Liver (tissue), 9 donors: ENCODE measurements around the gene GPR149. TPM values are rescaled to one million over a fixed set of nuclear protein-coding genes. Genes with fewer than 3 reads are reported as not detected.

ENCODE experiments used
- DNase-seq: peaks from one replicate; pipeline ENCODE4 v3.0.0-alpha.2; 2017; ENCODE audit warnings: low spot score
- H3K27ac ChIP-seq, 2 donors: one replicate each; pipeline ENCODE4 v1.7.0; 2013; ENCODE audit warnings: inconsistent platforms in 2 of 2, low read length in 2 of 2, control low read depth in 1 of 2, low read depth in 1 of 2, mild to moderate bottlenecking in 1 of 2
- H3K27me3 ChIP-seq, 4 donors: one replicate each; pipeline versions ENCODE4 v1.6.1 to v1.7.0; 2013; ENCODE audit warnings: low read length in 3 of 4, inconsistent platforms in 1 of 4, mild to moderate bottlenecking in 1 of 4, moderate library complexity in 1 of 4; ENCODE audit not compliant: control insufficient read depth in 4 of 4, insufficient read depth in 4 of 4
- H3K36me3 ChIP-seq, 4 donors: one replicate each; pipeline versions ENCODE4 v1.6.1 to v1.7.0; 2013; ENCODE audit warnings: low read length in 3 of 4, mild to moderate bottlenecking in 3 of 4, low read depth in 1 of 4, moderate library complexity in 1 of 4; ENCODE audit not compliant: control insufficient read depth in 4 of 4, insufficient read depth in 3 of 4
- H3K4me1 ChIP-seq, 4 donors: one replicate each; pipeline versions ENCODE4 v1.6.1 to v1.7.0; 2013; ENCODE audit warnings: low read length in 3 of 4, mild to moderate bottlenecking in 3 of 4, moderate library complexity in 1 of 4; ENCODE audit not compliant: control insufficient read depth in 4 of 4, insufficient read depth in 4 of 4
- H3K4me3 ChIP-seq, 3 donors: one replicate each; pipeline versions ENCODE4 v1.6.1 to v1.7.0; 2013; ENCODE audit warnings: low read length in 3 of 3, control low read depth in 1 of 3, low read depth in 1 of 3, mild to moderate bottlenecking in 1 of 3
- H3K9ac ChIP-seq, 2 donors: one replicate each; pipeline ENCODE4 v1.7.0; 2013; ENCODE audit warnings: low read length in 2 of 2, mild to moderate bottlenecking in 2 of 2, moderate library complexity in 2 of 2, control low read depth in 1 of 2, low read depth in 1 of 2
- H3K9me3 ChIP-seq, 4 donors: one replicate each; pipeline versions ENCODE4 v1.6.1 to v1.7.0; 2013; ENCODE audit warnings: low read length in 3 of 4; ENCODE audit not compliant: control insufficient read depth in 4 of 4
- FOXA1 ChIP-seq: IDR thresholded peaks from 2 replicates; pipeline ENCODE4 v1.6.1; 2016; ENCODE audit warnings: antibody characterized with exemption
- FOXA2 ChIP-seq: IDR thresholded peaks from 2 replicates; pipeline ENCODE4 v1.6.1; 2016; ENCODE audit warnings: antibody characterized with exemption
- GABPA ChIP-seq, 2 donors: IDR thresholded peaks in 1 of 2; conservative IDR thresholded peaks in 1 of 2; 2 replicates each; pipeline ENCODE4 v1.6.1; 2016; ENCODE audit warnings: antibody characterized with exemption in 2 of 2, mild to moderate bottlenecking in 1 of 2, moderate library complexity in 1 of 2
- HNF4A ChIP-seq, 2 donors: conservative IDR thresholded peaks; 2 replicates each; pipeline ENCODE4 v1.6.1; 2016; ENCODE audit warnings: antibody characterized with exemption in 2 of 2, mild to moderate bottlenecking in 2 of 2
- HNF4G ChIP-seq: IDR thresholded peaks from 2 replicates; pipeline ENCODE4 v1.6.1; 2016; ENCODE audit warnings: antibody characterized with exemption
- JUND ChIP-seq, 2 donors: IDR thresholded peaks; 2 replicates each; pipeline ENCODE4 v1.6.1; 2016; ENCODE audit warnings: antibody characterized with exemption in 2 of 2
- MAX ChIP-seq: IDR thresholded peaks from 2 replicates; pipeline ENCODE4 v1.6.1; 2016; ENCODE audit warnings: antibody characterized with exemption
- NR2F2 ChIP-seq: IDR thresholded peaks from 2 replicates; pipeline ENCODE4 v1.6.1; 2016; ENCODE audit warnings: antibody characterized with exemption
- RAD21 ChIP-seq, 2 donors: IDR thresholded peaks; 2 replicates each; pipeline ENCODE4 v1.6.1; 2016; ENCODE audit warnings: antibody characterized with exemption in 2 of 2, mild to moderate bottlenecking in 2 of 2
- RXRA ChIP-seq, 2 donors: IDR thresholded peaks; 2 replicates each; pipeline ENCODE4 v1.6.1; 2017 to 2018; ENCODE audit warnings: antibody characterized with exemption in 2 of 2, mild to moderate bottlenecking in 1 of 2
- SP1 ChIP-seq: IDR thresholded peaks from 2 replicates; pipeline ENCODE4 v1.6.1; 2018; ENCODE audit warnings: antibody characterized with exemption, mild to moderate bottlenecking
- TAF1 ChIP-seq: conservative IDR thresholded peaks from 2 replicates; pipeline ENCODE4 v1.6.1; 2016; ENCODE audit warnings: antibody characterized with exemption, mild to moderate bottlenecking
- YY1 ChIP-seq: IDR thresholded peaks from 2 replicates; pipeline ENCODE4 v1.6.1; 2016; ENCODE audit warnings: antibody characterized with exemption, mild to moderate bottlenecking
- WGBS: extraction: QIAGEN DNeasy Blood & Tissue Kit; methylation state at CpG from one replicate; pipeline ENCODE4 v1.1.7; 2013; 5-methylcytosine and 5-hydroxymethylcytosine counted together
- polyA plus RNA-seq, 2 donors: library from polyadenylated mRNA; stranded (reverse) in 1 of 2; unstranded in 1 of 2; fragments of 200-250 nt in 1 of 2; fragments of >200 nt in 1 of 2; fragmentation: Nextera tagmentation in 1 of 2; extraction: Ambion mirVana in 1 of 2; gene quantifications; one replicate each; pipeline versions ENCODE4 v1.2.1 to v1.2.3, GENCODE V29; 2013 to 2015
- total RNA-seq, 2 donors: library from RNA; depleted of rRNA; stranded (reverse); fragments of >200 nt; gene quantifications; one replicate each; pipeline ENCODE4 v1.2.3, GENCODE V29; 2014
- TF ChIP-seq, protein P1 (sequence below): IDR thresholded peaks from 2 replicates; pipeline ENCODE4 v1.6.1; 2016; ENCODE audit warnings: antibody characterized with exemption, mild to moderate bottlenecking
- TF ChIP-seq, protein P2 (sequence below): IDR thresholded peaks from 2 replicates; pipeline ENCODE4 v1.6.1; 2016; ENCODE audit warnings: antibody characterized with exemption
- TF ChIP-seq, protein P3 (sequence below): fragments of 150-350 bp; IDR thresholded peaks from 2 replicates; pipeline ENCODE4 v1.5.1; 2017; ENCODE audit warnings: improper control_type of control experiment, low read depth, low read length; ENCODE audit not compliant: missing input control
- donor health status: healthy.
- donor health status: healthy.
- donor health status: healthy.
- donor health status: healthy.
- donor health status: healthy.

Gene GPR149
- total and polyA plus RNA-seq, 4 donors, result not detected

DNA sequence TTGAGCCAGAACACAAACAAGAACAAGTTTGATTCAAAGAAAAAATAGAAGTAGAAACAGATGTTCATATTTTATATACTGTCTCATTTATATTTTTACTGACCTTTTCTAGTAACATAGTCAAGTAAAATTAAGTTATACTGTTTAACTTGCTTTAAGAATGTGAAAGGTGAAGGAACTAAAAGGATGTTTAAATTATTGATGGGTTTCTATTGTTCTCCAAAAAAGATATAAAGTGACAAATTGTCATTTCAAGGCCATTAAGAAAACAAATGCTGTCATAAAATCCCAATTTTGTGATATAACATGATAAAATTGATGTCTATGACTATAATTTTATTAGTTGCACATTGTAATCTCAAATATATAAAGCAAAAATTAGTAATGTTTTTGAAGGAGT is 7.3 kb downstream of the GPR149 start:
- Histone ChIP-seq H3K4me1 (no peaks in the 10 kb centered on the region), H3K4me3 (no peak overlapping the region), H3K27me3 (peaks cover 0 to 3% (median 0%) of the 10 kb centered on the region in 4 donors), H3K9ac (no peak overlapping the region), H3K36me3 (no peaks in the 10 kb centered on the region), H3K27ac (no peak overlapping the region), H3K9me3 (no peaks in the 10 kb centered on the region)
- DNase-seq, result no peak
- TF ChIP-seq TAF1 (no peak), HNF4G (no peak), NR2F2 (no peak)

DNA sequence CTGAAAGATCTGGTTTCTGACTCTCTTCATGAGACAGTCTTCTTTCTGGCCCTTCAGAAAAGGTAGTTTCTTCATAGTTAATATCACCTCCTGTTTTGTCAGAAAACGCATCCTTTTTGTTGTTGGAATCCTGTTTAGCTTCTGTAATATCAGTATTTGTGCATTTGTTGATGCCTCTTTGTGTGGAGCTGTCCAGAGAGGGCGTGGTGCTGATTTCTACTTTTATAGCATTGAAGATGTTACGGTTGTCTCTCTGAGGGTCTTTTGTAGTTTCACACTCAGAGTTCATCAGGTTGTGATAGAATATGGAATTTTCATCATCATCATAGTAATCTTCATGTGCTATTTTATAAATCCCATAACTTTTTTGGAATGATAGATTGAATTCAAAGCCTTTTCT is 8.9 kb downstream of the GPR149 start:
- no peak for TF ChIP-seq JUND (IDR thresholded peaks at IDR 0.05)
- TF ChIP-seq HNF4A (conservative IDR thresholded peaks at IDR 0.05), result no peak
- TF ChIP-seq, protein P1, sequence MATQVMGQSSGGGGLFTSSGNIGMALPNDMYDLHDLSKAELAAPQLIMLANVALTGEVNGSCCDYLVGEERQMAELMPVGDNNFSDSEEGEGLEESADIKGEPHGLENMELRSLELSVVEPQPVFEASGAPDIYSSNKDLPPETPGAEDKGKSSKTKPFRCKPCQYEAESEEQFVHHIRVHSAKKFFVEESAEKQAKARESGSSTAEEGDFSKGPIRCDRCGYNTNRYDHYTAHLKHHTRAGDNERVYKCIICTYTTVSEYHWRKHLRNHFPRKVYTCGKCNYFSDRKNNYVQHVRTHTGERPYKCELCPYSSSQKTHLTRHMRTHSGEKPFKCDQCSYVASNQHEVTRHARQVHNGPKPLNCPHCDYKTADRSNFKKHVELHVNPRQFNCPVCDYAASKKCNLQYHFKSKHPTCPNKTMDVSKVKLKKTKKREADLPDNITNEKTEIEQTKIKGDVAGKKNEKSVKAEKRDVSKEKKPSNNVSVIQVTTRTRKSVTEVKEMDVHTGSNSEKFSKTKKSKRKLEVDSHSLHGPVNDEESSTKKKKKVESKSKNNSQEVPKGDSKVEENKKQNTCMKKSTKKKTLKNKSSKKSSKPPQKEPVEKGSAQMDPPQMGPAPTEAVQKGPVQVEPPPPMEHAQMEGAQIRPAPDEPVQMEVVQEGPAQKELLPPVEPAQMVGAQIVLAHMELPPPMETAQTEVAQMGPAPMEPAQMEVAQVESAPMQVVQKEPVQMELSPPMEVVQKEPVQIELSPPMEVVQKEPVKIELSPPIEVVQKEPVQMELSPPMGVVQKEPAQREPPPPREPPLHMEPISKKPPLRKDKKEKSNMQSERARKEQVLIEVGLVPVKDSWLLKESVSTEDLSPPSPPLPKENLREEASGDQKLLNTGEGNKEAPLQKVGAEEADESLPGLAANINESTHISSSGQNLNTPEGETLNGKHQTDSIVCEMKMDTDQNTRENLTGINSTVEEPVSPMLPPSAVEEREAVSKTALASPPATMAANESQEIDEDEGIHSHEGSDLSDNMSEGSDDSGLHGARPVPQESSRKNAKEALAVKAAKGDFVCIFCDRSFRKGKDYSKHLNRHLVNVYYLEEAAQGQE, result peak; percentile 99
- TF ChIP-seq TAF1, result no peak
- TF ChIP-seq HNF4G, result no peak
- no peak for TF ChIP-seq SP1
- TF ChIP-seq RXRA (IDR thresholded peaks at IDR 0.05), result no peak
- no peak for TF ChIP-seq MAX
- TF ChIP-seq, protein P2, sequence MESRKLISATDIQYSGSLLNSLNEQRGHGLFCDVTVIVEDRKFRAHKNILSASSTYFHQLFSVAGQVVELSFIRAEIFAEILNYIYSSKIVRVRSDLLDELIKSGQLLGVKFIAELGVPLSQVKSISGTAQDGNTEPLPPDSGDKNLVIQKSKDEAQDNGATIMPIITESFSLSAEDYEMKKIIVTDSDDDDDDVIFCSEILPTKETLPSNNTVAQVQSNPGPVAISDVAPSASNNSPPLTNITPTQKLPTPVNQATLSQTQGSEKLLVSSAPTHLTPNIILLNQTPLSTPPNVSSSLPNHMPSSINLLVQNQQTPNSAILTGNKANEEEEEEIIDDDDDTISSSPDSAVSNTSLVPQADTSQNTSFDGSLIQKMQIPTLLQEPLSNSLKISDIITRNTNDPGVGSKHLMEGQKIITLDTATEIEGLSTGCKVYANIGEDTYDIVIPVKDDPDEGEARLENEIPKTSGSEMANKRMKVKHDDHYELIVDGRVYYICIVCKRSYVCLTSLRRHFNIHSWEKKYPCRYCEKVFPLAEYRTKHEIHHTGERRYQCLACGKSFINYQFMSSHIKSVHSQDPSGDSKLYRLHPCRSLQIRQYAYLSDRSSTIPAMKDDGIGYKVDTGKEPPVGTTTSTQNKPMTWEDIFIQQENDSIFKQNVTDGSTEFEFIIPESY, result no peak
- H3K9me3 ChIP-seq, result no peaks in the 10 kb centered on the region
- 17% methylated on average over 3 of the region's 3 CpGs for WGBS
- no peaks in the 10 kb centered on the region for H3K36me3 ChIP-seq
- DNase-seq, result no peak
- H3K27ac ChIP-seq, result no peak overlapping the region
- no peak overlapping the region for H3K9ac ChIP-seq
- no peak overlapping the region for H3K4me3 ChIP-seq
- no peaks in the 10 kb centered on the region for H3K27me3 ChIP-seq
- H3K4me1 ChIP-seq, result no peaks in the 10 kb centered on the region

DNA sequence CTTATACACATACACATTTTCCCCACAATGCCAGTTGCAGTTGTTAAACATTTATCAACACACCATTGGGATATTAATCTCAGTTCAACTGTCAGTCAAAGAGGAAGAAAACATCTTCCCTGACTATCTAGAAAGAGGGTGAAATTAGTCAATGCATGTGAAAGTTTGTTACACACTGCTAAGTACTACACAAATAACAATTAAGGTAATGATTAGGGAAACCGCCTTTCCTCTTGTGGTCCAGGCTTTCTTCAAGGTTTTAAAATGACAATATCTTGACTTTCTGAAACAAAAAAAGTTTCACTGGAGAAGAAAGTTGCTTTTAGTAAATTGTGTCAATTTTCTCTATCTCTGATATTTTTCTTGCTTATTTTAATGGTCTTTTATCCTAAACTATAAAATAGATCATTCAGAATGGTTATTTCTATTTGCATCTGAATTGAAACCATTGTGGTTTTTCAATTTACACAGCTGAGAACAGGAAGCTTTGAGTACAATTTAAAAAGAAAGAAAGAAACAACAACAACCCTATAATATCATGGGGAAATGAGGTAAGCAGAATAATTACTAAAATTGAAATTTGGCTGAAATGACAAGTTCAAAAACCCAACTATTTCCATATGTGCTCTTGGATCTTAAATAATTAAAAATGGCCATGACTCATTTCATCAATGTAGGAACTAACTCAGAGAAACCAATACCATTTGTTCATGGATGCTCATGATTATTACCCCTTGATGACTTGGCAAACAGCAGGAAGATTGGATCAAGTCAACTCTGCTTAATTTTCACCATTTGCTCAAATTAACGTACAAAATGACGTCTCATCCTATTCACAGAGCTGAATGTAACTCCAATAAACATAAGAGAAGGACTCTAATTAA is 31.7 kb downstream of the GPR149 start:
- Histone ChIP-seq H3K4me3 (no peak overlapping the region), H3K4me1 (no peaks in the 10 kb centered on the region), H3K9ac (no peak overlapping the region), H3K9me3 (no peaks in the 10 kb centered on the region), H3K36me3 (no peaks in the 10 kb centered on the region), H3K27ac (no peak overlapping the region), H3K27me3 (no peaks in the 10 kb centered on the region)
- TF ChIP-seq GABPA (IDR thresholded peaks at IDR 0.05 in 1 of 2, conservative IDR thresholded peaks at IDR 0.05 in 1 of 2) (no peak), SP1 (no peak), HNF4G (no peak), HNF4A (conservative IDR thresholded peaks at IDR 0.05) (no peak), RXRA (IDR thresholded peaks at IDR 0.05) (no peak), YY1 (no peak), FOXA1 (no peak), RAD21 (IDR thresholded peaks at IDR 0.05) (no peak), FOXA2 (no peak), JUND (IDR thresholded peaks at IDR 0.05) (no peak)
- TF ChIP-seq, protein P3, sequence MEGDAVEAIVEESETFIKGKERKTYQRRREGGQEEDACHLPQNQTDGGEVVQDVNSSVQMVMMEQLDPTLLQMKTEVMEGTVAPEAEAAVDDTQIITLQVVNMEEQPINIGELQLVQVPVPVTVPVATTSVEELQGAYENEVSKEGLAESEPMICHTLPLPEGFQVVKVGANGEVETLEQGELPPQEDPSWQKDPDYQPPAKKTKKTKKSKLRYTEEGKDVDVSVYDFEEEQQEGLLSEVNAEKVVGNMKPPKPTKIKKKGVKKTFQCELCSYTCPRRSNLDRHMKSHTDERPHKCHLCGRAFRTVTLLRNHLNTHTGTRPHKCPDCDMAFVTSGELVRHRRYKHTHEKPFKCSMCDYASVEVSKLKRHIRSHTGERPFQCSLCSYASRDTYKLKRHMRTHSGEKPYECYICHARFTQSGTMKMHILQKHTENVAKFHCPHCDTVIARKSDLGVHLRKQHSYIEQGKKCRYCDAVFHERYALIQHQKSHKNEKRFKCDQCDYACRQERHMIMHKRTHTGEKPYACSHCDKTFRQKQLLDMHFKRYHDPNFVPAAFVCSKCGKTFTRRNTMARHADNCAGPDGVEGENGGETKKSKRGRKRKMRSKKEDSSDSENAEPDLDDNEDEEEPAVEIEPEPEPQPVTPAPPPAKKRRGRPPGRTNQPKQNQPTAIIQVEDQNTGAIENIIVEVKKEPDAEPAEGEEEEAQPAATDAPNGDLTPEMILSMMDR, result no peak
- 74% methylated on average over 3 of the region's 3 CpGs for WGBS
- DNase-seq, result no peak
